Parathyroid adenoma (tissue), 2 donors: ENCODE measurements around the gene CHST11.

Experiments
- H2AFZ ChIP-seq: fragments of 300-600 bp; sonication (generic); one replicate; pipeline ENCODE4 v1.7.0; 2017; ENCODE audit warnings: antibody characterized with exemption, mild to moderate bottlenecking
- H3K27ac ChIP-seq: fragments of 300-600 bp; sonication (generic); one replicate; pipeline ENCODE4 v1.7.0; 2017
- H3K27me3 ChIP-seq: fragments of 300-600 bp; sonication (generic); one replicate; pipeline ENCODE4 v1.7.0; 2017; ENCODE audit warnings: low read length; ENCODE audit not compliant: control insufficient read depth, insufficient read depth
- H3K36me3 ChIP-seq: fragments of 300-600 bp; sonication (generic); one replicate; pipeline ENCODE4 v1.7.0; 2017; ENCODE audit warnings: low read length; ENCODE audit not compliant: control insufficient read depth, insufficient read depth
- H3K4me1 ChIP-seq: fragments of 300-600 bp; sonication (generic); one replicate; pipeline ENCODE4 v1.7.0; 2017; ENCODE audit warnings: control low read depth
- H3K4me2 ChIP-seq: fragments of 300-600 bp; sonication (generic); one replicate; pipeline ENCODE4 v1.7.0; 2017; ENCODE audit warnings: low read length
- H3K4me3 ChIP-seq: fragments of 300-600 bp; sonication (generic); one replicate; pipeline ENCODE4 v1.7.0; 2017; ENCODE audit warnings: low read depth, low read length
- H3K79me2 ChIP-seq: fragments of 300-600 bp; sonication (generic); one replicate; pipeline ENCODE4 v1.7.0; 2017; ENCODE audit warnings: control low read depth
- H3K9ac ChIP-seq: fragments of 300-600 bp; sonication (generic); one replicate; pipeline ENCODE4 v1.7.0; 2017; ENCODE audit warnings: mild to moderate bottlenecking
- H3K9me3 ChIP-seq: fragments of 300-600 bp; sonication (generic); one replicate; pipeline ENCODE4 v1.7.0; 2017; ENCODE audit warnings: low read length; ENCODE audit not compliant: control insufficient read depth
- TF ChIP-seq, protein P1 (sequence below): fragments of 300-600 bp; sonication (generic); IDR thresholded peaks from one replicate; pipeline ENCODE4 v1.7.0; 2017; ENCODE audit warnings: antibody characterized with exemption, mild to moderate bottlenecking
- donor health status: primary hyperparathyroidism.

The CHST11 gene

DNA sequence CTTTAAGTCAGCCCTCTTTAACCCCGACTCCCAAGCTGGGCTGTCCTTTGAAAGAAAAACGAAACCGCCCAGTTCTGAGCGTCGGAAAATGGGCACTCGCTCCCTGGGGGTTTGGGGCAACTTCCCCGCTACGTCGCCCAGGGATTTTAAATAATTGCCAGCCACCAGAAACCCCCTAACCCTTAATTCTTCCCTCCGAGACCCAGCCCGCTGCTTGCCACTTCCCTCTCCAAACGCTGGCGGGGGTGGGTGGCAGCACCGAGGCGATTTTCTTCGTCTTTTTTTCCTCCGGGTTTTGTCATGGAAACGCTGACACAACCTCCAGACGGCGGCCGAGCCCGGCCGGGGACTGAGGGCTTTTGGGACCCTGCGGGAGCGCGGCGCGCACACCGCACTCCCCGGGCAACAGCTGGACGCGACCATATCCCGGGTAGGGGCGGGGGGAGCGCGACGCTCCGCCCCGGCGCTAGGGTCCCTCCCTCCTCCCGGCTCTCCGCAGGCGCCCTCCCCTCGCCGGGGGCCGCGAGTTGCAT is at the start of gene CHST11:
Gene CHST11 (plus strand): TSS at position 532 of the 533 bp plus-strand sequence.
- peak within 1 kb of the TSS; percentile 77 for H3K4me2 ChIP-seq
- no peaks in the 10 kb centered on the region for H3K79me2 ChIP-seq
- H2AFZ ChIP-seq = peak within 1 kb of the TSS; percentile 98
- H3K4me1 ChIP-seq = peaks cover 7% of the 10 kb centered on the region
- peak within 1 kb of the TSS; percentile 58 for H3K27ac ChIP-seq
- H3K4me3 ChIP-seq = peak within 1 kb of the TSS; percentile 62
- no peak within 1 kb of the TSS for H3K9ac ChIP-seq
- H3K36me3 ChIP-seq = no peaks in the 10 kb centered on the region
- H3K9me3 ChIP-seq = no peaks in the 10 kb centered on the region
- TF ChIP-seq, protein P1, sequence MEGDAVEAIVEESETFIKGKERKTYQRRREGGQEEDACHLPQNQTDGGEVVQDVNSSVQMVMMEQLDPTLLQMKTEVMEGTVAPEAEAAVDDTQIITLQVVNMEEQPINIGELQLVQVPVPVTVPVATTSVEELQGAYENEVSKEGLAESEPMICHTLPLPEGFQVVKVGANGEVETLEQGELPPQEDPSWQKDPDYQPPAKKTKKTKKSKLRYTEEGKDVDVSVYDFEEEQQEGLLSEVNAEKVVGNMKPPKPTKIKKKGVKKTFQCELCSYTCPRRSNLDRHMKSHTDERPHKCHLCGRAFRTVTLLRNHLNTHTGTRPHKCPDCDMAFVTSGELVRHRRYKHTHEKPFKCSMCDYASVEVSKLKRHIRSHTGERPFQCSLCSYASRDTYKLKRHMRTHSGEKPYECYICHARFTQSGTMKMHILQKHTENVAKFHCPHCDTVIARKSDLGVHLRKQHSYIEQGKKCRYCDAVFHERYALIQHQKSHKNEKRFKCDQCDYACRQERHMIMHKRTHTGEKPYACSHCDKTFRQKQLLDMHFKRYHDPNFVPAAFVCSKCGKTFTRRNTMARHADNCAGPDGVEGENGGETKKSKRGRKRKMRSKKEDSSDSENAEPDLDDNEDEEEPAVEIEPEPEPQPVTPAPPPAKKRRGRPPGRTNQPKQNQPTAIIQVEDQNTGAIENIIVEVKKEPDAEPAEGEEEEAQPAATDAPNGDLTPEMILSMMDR = peak; percentile 35
- no peaks in the 10 kb centered on the region for H3K27me3 ChIP-seq

DNA sequence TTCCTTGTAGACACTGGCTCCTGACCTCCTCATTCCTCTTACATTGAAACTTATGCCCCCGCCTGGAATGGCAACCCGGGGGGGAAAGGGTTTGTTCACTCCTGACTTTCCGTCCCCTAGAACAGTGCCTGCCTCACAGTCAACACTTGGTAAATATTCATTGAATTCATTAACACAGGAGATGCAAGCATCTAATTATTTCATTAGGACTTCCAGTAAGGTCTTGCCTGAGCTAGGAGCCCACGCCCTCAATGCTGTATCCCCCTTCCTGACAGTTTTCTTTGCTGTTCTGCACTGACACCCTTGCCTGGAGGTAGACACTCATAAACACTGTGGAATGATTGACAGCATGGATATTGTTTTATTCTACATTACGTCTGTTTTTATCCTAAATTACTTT is 49.3 kb upstream of the CHST11 start:
- TF ChIP-seq, protein P1 = no peak
- Histone ChIP-seq H3K4me3 (no peak overlapping the region), H3K79me2 (no peaks in the 10 kb centered on the region)

DNA sequence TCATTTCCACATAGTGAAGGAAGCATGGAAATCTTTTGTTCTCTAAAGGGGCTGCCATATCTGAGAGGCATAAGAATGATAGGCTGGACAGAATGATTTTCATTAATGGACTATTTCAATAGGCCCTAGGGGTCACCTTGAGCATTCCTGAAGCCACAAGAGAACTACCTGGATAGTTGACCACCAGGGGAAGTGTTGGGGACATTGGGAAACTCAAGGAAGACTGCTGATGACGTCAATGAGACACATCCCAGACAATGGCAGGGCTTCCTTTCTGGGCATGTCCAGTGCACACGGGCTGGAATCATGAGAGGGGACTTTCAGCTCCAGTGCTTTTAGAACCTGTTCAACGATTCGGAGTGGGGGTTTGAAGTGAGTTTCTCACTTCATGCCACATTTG is 48.8 kb upstream of the CHST11 start:
- Histone ChIP-seq H3K79me2 (no peaks in the 10 kb centered on the region), H3K9me3 (no peaks in the 10 kb centered on the region), H3K4me3 (no peak overlapping the region), H3K27ac (no peak overlapping the region), H3K9ac (no peak overlapping the region), H3K27me3 (no peaks in the 10 kb centered on the region), H3K4me2 (no peak overlapping the region), H3K36me3 (no peaks in the 10 kb centered on the region), H2AFZ (peak overlapping the region; percentile 25), H3K4me1 (peaks cover 5% of the 10 kb centered on the region)
- TF ChIP-seq, protein P1 = no peak

More for the DNA sequence above, 49.3 kb upstream of the CHST11 start:
- H3K9ac ChIP-seq = no peak overlapping the region
- no peak overlapping the region for H3K27ac ChIP-seq
- H3K4me1 ChIP-seq = peaks cover 5% of the 10 kb centered on the region
- H2AFZ ChIP-seq = no peak overlapping the region
- H3K9me3 ChIP-seq = no peaks in the 10 kb centered on the region
- H3K36me3 ChIP-seq = no peaks in the 10 kb centered on the region
- no peak overlapping the region for H3K4me2 ChIP-seq
- H3K27me3 ChIP-seq = no peaks in the 10 kb centered on the region

DNA sequence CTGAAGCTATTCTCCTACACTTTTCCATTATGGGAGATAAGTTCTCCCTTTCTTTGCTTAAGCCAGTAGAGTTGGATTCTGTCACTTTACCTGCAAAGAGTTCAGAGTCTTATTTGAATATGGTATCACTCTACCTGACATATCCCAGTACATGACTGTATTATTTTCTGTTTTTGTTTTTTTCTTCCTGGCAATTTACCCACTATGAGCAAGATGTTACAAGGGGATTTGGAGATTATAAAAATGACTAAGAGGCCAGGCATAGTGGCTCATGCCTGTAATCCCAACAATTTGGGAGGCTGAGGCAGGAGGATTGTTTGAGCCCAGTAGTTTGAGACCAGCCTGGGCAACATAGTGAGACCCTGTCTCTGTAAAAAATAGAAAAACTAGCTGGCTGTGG is 46.4 kb upstream of the CHST11 start:
- Histone ChIP-seq H3K4me3 (no peak overlapping the region), H3K27me3 (no peaks in the 10 kb centered on the region), H3K9me3 (no peaks in the 10 kb centered on the region), H2AFZ (no peak overlapping the region), H3K4me2 (no peak overlapping the region), H3K27ac (no peak overlapping the region), H3K4me1 (peaks cover 5% of the 10 kb centered on the region), H3K9ac (no peak overlapping the region), H3K36me3 (no peaks in the 10 kb centered on the region), H3K79me2 (no peaks in the 10 kb centered on the region)
- TF ChIP-seq, protein P1 = no peak

DNA sequence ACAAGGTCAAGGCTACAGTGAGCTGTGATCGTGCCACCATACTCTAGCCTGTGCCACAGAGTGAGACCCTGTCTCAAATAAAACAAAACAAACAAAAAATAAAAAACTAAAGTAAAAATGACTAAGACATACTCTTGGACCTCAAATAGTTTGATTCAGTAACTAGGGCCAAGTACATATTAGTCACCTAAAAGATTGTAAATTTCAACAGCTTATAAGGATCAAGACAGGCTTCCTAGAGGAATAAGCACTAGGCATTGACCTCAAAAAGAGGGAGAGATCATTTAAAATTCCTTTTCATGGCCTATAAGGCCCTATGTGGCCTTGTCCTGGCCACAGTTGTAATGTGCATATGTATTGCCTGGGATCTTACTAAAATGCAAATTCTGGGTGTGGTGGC is 46.0 kb upstream of the CHST11 start:
- TF ChIP-seq, protein P1 = no peak
- peaks cover 5% of the 10 kb centered on the region for H3K4me1 ChIP-seq

More for the DNA sequence above, 46.0 kb upstream of the CHST11 start:
- Histone ChIP-seq H3K4me2 (no peak overlapping the region), H3K4me3 (no peak overlapping the region), H2AFZ (no peak overlapping the region), H3K79me2 (no peaks in the 10 kb centered on the region), H3K27me3 (no peaks in the 10 kb centered on the region), H3K9me3 (no peaks in the 10 kb centered on the region), H3K27ac (no peak overlapping the region), H3K9ac (no peak overlapping the region), H3K36me3 (no peaks in the 10 kb centered on the region)
